ENCODE results near the gene PLCD3. TPM values are rescaled to one million over a fixed set of nuclear protein-coding genes. Genes with fewer than 3 reads are reported as not detected.

PLCD3 gene
- total and polyA plus RNA-seq, 2 of the 8 experiments (the other 6 are each of a cell fraction or from before 2014, with no cell fraction given) = 26.5 to 48.1 TPM

- Histone ChIP-seq H2AFZ (ENCODE audit: low read length) (no peak overlapping the region), H3K9ac (replicated peaks in 1 of 4; ENCODE audit: extremely low read depth in 1 of 4, low read depth in 3 of 4, low read length in 3 of 4) (no peak overlapping the region)
- WGBS, 2 experiments (ENCODE audit: extremely low coverage in 1 of 2, insufficient coverage in 1 of 2, insufficient read length in 1 of 2, insufficient replicate concordance in 2 of 2, low coverage in 1 of 2, low lambda C conversion rate in 2 of 2, missing lambda C conversion rate in 1 of 2) = 95% methylated on average over 6 of the region's 6 CpGs; no CpG with 5 or more reads in 1 of the 2 experiments
- TF ChIP-seq RBBP5 (IDR thresholded peaks at IDR 0.05; ENCODE audit: borderline replicate concordance, low read depth, low read length) = no peak
- no peak for TF ChIP-seq SAP30 (IDR thresholded peaks at IDR 0.05; ENCODE audit: insufficient read depth, insufficient replicate concordance, low read length)
- no peak for TF ChIP-seq CHD2 (IDR thresholded peaks at IDR 0.05; ENCODE audit: low read length)
- TF ChIP-seq POLR2AphosphoS5 (IDR thresholded peaks at IDR 0.05; ENCODE audit: low read depth, low read length) = no peak
- TF ChIP-seq SUZ12 (IDR thresholded peaks at IDR 0.05; ENCODE audit: low read length) = no peak
- no peak for TF ChIP-seq RNF2 (IDR thresholded peaks at IDR 0.05; ENCODE audit: borderline replicate concordance, low read depth, low read length, missing control alignments, poor library complexity, severe bottlenecking)
- TF ChIP-seq CREB1 (IDR thresholded peaks at IDR 0.05) = no peak
- TF ChIP-seq POU5F1 (IDR thresholded peaks at IDR 0.05; ENCODE audit: low read depth, low read length) = no peak
- TF ChIP-seq RXRA (IDR thresholded peaks at IDR 0.05; ENCODE audit: insufficient read depth, low read depth, low read length) = no peak
- no peak for TF ChIP-seq NRF1 (IDR thresholded peaks at IDR 0.05; ENCODE audit: low read depth, low read length)
- no peak for TF ChIP-seq USF2 (IDR thresholded peaks at IDR 0.05; ENCODE audit: low read length)
These were observed 9.1 kb downstream of the PLCD3 start for GRCh38 chr17:45123076-45123770.

More at GRCh38 chr17:45123076-45123770, 9.1 kb downstream of the PLCD3 start:
- no peak overlapping the region for H4K91ac ChIP-seq (replicated peaks; ENCODE audit: insufficient read length, low read length)
- DNase-seq (ENCODE audit: low read depth in 1 of 2, low spot score in 2 of 2) = no peak
- no peak overlapping the region for H2BK12ac ChIP-seq (ENCODE audit: low read depth, low read length)
- H3K4me2 ChIP-seq (ENCODE audit: insufficient read depth in 1 of 2, low read depth in 2 of 2, low read length in 2 of 2) = no peak overlapping the region
- H2BK15ac ChIP-seq (ENCODE audit: low read length) = no peak overlapping the region
- H3K4ac ChIP-seq (replicated peaks; ENCODE audit: insufficient read length, low read depth, low read length) = no peak overlapping the region
- H4K5ac ChIP-seq (ENCODE audit: insufficient read length, low read depth, low read length) = no peak overlapping the region
- ChIA-PET POLR2A (ENCODE audit: partially characterized antibody) (interaction anchor here (1.0 to 1.3 kb wide), 2 partner anchors 15 to 18 kb away, joined by 3 to 4 read pairs; no protein-coding TSS in a partner anchor), CTCF (ENCODE audit: partially characterized antibody) (interaction anchor here (0.6 to 3.0 kb wide), 8 partner anchors 8 to 193 kb away, joined by 3 to 17 read pairs (median 3); partner anchors contain the start of gene ACBD4)
- H2BK20ac ChIP-seq (ENCODE audit: low read length) = no peak overlapping the region
- H3K36me3 ChIP-seq (ENCODE audit: control insufficient read depth in 2 of 4, insufficient read depth in 4 of 4, low read length in 3 of 4) = no peaks in the 10 kb centered on the region
- H3K56ac ChIP-seq (replicated peaks; ENCODE audit: insufficient read length, low read depth, low read length) = no peak overlapping the region
- no peaks in the 10 kb centered on the region for H3K9me3 ChIP-seq (ENCODE audit: insufficient read depth in 2 of 2, low read depth in 1 of 2, low read length in 1 of 2)
- no peak overlapping the region for H2AK5ac ChIP-seq (ENCODE audit: low read depth, low read length)
- no peak overlapping the region for H3K4me3 ChIP-seq (ENCODE audit: extremely low read depth in 1 of 4, insufficient read depth in 2 of 4, low read depth in 3 of 4, low read length in 4 of 4)
- no peaks in the 10 kb centered on the region for H3K79me2 ChIP-seq (ENCODE audit: control insufficient read depth in 1 of 2, insufficient read depth in 2 of 2, low read length in 2 of 2)
- peaks cover 0 to 18% (median 9%) of the 10 kb centered on the region in 4 experiments; a peak in 5 of 7 replicates for H3K4me1 ChIP-seq (replicated peaks in 1 of 4; ENCODE audit: control insufficient read depth in 3 of 4, insufficient read depth in 4 of 4, low read length in 3 of 4)
- no peaks in the 10 kb centered on the region for H3K27me3 ChIP-seq (replicated peaks in 1 of 4; ENCODE audit: control insufficient read depth in 3 of 4, extremely low read depth in 1 of 4, insufficient read depth in 3 of 4, low read length in 3 of 4)
- no peak overlapping the region for H3K27ac ChIP-seq (ENCODE audit: low read depth, low read length)
- no peak overlapping the region for H3K14ac ChIP-seq (ENCODE audit: insufficient read length)
- no peak overlapping the region for H2BK120ac ChIP-seq (replicated peaks; ENCODE audit: low read depth, low read length)
- H2BK5ac ChIP-seq (ENCODE audit: low read depth, low read length) = no peak overlapping the region
- no peak overlapping the region for H3K23ac ChIP-seq (ENCODE audit: insufficient read length)
- no peaks in the 10 kb centered on the region for H3K79me1 ChIP-seq (ENCODE audit: low read depth, low read length)
- peaks cover 0 to 5% of the 10 kb centered on the region in 2 experiments for H4K20me1 ChIP-seq (replicated peaks in 1 of 2; ENCODE audit: control insufficient read depth in 1 of 2, insufficient read depth in 2 of 2, low read length in 2 of 2)
- no peak overlapping the region for H3K18ac ChIP-seq (ENCODE audit: extremely low read depth, low read length)
- H3K23me2 ChIP-seq (ENCODE audit: low read depth, low read length) = peaks cover 2% of the 10 kb centered on the region; the same call in 1 of the 2 replicates
- H4K8ac ChIP-seq (ENCODE audit: extremely low read depth, insufficient read depth, low read length) = no peak overlapping the region
- FAIRE-seq = no peak
